Stimulated activated CD8-positive, alpha-beta memory T cell treated with anti-CD3 and anti-CD28 coated beads, Interleukin-2, amount 100 ng/mL, for 48 hours (primary cell): Measurements from ENCODE around the gene RALGPS2.

Source experiments
- DNase-seq, 2 donors: peaks; one replicate each; pipeline ENCODE4 v3.0.0-alpha.2; 2020; ENCODE audit warnings: low read depth in 2 of 2

Gene RALGPS2

DNA sequence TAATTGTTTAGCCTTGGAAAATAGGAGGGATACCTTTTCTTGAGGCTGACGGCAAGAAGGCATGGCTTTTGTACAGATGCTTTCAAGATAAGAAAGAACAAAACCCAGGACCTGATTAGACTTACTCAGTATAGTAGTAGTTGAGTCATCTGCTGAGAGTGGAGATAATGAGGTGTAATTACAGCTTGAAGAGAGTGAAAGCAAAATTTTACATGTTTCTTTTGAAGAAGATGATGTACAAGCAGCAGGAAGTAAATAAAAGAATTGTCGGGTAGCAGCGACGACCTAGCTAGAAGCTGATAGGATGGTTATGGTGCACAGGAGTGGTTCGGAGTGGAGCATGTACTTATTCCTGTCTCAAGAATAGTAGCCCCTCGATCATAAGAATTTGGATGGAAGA, 139.3 kb downstream of the RALGPS2 start:
- DNase-seq, result no peak

DNA sequence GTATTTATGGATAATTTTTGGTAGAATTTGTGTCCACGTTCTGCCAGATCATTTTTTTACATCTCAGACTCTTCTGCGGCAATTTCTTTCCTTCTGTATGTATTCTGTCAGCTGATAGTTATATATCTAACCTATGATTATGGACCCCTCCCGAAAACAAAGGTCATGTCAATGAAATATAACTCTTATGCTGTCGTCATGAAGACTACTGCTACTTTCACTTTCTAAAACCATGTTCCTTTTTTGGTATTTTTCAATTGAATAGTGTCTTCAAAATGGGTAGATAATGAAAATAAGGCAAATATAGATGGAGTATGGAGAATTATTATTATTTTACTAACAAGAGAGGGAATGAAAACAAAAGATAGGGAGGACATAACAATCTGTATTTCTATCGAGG, 142.6 kb downstream of the RALGPS2 start:
- no peak for DNase-seq

DNA sequence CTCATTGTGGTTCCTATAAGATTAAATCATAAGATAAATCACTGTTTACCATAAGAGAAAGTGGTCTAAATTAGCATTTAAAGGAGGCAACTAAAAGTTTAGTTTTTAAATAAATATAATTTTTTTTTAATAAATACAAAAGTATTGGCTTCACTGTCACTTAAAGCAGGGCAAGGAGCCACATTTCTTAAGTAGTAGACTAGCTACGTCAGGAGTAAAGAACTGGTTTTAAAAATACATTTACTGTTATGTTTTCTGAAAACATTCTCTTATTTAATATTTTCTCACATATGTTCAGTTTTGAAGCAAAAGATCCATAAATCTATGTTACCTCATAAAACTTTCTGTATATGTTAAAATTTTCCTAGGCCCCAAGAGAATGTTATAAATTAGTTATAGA, 143.7 kb downstream of the RALGPS2 start:
- no peak for DNase-seq

DNA sequence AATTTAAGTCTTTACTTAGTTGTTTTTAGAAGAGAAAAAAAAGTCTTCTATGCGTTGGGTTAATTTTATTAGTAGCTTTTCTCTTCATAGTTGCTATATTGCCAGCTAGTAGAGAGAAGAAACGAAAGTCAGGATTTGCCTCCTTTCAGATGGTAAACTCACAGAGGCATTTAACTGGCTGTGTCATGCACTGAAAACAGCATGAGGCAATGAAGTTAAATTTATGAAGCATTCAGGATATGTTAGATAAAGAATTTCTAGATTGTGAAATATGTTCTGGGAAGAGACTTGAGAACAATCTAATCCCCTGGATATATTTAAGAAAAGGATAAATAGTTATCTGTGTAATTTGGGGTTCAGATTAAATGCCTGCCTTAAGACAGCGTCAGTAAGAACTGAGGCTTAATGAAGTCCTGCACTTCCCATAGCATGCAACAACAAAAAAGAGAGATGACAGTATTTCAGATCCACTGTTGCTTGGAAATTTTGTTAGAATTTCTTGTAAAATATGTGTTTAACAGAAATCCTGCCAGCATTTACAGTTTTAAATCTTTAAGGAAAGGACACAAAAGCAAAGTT, 144.2 kb downstream of the RALGPS2 start:
- no peak for DNase-seq

DNA sequence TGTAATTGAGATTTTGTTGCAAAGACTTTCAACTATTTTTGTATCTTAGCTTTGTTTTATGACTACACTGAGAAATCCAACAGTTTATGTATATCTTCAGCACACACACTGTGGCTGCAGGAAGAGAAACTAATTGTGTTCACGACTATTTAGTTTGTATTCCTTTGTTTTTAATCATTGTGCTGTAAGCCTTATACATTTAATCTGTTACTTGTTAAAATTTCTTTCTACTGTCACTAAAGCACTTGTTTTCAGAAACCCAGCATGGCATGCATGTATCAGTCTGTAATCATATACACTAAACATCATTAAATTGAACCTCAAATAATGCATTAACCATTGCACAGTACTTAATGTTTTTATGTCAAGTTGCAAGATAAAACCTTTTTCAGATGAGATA, 145.2 kb downstream of the RALGPS2 start:
- DNase-seq, result no peak

DNA sequence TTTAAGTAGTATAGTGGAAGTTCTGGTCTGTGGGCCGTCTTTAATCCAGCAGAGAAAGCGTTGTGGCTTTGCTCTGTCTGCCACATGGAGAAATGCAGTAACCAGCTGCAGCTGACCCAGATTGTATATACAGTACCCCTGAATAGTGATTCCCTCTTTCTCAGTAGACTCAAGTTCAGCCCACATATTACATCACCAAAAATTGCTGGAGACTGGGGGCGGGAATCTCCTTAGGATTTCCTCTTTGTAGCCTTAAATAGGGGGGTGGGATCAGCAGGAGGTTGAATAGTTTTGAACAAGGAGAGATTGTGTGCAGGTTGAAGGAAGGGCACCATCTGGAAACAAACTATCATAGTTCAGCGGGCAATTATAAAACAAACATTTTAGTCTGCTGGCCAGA, 145.9 kb downstream of the RALGPS2 start, which contains the start of gene ANGPTL1:
ANGPTL1 (minus strand) TSS at position 134 of the 400 bp plus-strand sequence. CDS start 5,301 bp downstream, outside the sequence.
- no peak for DNase-seq

DNA sequence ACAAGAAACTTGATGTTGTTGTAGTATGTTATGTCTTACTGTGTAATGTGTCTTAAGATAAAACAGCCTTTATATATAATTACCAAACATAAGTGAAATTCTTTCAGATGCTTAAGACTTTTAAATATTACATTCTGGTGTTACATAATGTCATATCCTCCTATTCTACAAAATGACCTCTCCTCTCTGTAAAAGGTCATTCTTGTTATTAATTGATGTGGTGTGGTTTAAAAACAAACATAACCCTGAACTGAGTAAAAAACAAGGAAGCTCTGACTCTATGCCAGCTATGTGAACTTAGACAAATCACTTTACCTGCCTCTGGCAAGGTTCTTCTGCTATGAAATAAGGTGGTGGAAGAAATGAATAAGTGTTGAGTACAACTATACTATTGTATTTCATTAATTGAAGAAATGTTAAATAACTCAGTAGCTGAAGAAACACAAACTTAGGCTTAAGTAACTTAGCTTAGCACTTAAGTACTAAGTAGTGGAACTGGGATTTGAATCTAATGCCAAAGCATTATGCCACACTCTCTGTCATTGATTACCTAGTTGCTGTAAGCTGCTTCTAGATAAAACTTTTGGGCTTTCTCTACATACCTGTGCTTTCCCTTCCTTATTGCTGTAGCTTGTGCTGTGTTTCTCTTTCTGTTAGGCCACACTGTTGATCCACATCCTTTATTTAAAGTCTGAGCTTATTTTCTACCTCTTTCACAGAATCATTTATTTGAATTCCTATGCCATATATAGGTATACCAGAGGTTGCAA, 146.7 kb downstream of the RALGPS2 start:
- no peak for DNase-seq

DNA sequence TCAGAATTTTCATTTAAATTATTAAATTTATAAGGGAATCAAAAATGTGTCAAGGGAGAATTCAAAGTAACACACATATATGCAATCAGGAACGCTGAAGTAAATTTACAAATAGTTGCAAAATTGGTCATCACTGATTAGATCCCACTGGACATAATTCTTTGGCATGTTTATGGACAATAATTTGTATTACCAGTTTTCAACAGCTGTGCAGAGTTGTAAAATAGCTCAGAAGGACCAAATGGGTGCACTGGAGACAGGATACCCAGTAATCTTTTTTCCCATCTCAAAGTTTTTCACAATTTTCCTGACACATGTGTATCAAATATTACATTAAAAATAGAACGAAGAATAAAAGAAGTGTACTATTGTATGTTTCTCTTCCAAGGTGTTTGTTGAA, 149.9 kb downstream of the RALGPS2 start:
- DNase-seq, result no peak

DNA sequence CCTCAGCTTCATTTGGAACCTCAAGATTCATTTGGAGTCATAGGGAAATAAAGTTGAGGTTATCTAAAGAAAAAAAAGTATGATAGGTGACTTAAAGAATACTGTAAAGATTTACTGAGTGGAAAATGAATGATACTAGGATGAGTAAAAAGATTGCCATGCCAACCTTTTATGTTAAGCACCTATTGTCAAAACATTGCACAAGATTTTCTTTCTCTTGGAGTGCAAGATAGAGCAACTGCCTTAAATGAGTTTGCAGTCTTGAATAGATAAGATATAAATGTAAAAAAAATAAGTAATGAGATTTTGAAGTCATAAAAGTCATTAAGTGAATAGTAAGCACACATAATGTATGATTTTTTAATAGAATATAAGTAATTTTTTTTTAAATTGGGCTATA, 150.9 kb downstream of the RALGPS2 start:
- no peak for DNase-seq

DNA sequence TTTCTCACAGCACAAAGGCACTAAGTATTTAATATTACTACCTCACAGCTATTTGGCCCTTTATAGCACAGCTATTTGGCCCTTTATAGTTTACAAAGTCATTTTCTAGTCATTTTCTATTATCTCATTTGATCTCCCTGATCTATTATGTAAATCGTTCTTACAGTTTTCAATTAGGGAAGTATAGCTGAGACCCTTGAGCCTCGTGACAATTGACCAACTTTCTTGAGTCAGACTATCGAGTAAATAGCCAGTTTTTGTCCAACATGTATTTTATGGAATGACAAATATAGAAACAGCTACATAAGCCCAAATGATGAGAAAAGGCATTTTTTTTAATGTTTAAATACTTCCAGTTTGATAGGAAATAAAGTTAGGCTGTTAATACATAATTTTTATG, 152.9 kb downstream of the RALGPS2 start:
- DNase-seq, result no peak

DNA sequence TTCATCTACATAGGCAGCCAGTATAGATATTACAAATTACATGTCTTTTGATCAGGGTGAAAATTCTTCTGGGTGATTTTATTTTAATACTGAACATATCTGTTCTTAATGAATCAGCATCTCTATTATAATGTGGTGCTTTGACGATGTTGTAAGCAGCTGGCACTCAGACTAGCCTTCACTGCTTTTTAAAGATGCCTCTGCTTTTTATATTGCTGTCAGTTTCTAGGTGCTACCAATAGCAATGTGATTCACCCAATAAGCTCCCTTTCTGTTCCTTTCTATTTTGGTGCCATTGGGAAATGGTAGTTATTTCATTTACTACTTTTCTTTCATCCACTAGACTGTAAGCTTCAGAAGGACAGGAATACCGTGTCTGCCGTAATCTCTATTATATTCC, 156.9 kb downstream of the RALGPS2 start:
- no peak for DNase-seq

DNA sequence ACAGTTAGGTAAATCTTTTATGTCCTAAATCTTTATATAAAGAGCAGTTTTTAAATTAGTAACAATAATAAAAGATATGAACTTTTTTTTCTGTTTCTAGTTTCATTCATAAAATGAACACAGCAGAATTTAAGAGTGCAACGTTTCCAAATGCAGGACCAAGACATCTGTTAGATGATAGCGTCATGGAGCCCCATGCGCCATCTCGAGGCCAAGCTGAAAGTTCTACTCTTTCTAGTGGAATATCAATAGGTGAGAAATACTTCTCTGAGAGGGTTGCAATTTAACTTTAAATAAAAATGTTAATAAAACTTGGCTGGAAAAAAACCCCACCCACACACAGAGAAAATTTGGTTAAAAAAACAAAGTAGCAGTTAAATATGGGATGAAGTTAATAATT, 160.8 kb downstream of the RALGPS2 start:
- no peak for DNase-seq

DNA sequence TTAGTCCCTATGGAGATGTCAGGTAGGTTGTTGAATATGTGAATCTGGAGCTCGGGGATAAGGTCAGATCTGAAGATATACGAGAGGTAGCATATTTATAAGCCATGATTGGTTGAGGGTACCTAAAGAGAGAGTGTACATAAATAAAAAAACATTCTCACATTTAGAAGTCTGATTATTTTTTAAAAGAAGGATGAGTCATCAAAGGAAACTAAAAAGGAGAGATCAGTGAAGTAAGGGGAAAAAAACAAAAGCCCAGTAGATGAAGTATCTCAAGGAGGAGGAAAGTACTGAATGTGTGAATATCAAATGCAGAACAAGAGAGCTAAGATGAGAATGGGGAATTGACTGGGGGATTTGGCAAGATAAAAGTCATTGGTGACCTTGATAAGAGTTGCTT, 161.5 kb downstream of the RALGPS2 start:
- DNase-seq, result no peak

DNA sequence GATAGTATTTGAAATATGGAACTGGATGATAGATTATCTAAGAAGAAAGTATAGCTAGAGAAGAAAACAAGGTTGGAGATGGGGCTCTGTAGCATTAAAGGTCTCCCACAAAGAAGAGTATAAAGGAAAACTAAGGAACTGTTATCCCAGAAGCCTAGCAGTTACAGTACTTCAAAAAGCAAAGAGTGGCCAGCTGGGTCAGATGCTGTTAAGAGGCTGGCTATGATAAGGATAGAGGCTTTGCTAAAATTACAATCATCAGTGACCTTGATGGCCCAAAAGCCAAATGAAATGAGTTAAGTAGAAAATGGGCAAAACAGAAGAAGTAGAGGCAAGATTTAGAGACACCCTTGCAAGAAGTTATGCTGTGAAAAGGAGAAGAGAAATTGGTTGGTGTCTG, 170.9 kb downstream of the RALGPS2 start:
- DNase-seq, result no peak

DNA sequence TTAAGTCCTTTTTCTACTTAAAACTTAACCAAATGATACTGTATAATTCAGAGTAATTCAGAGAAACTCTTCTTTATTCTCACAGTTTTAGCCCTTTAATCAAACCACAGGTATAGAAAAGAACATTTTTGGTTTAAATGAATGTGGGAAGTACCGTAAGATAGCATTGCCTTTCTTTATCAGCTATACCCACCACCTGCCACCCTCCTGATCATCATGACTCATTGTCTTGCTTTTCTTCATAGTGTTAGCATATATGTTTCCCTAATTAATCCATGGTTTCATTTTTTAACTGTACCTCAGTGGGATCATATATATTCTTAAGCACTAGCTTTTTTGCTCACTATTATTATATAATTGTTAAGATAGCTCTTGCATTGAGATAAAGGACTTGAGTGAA, 173.4 kb downstream of the RALGPS2 start:
- no peak for DNase-seq

DNA sequence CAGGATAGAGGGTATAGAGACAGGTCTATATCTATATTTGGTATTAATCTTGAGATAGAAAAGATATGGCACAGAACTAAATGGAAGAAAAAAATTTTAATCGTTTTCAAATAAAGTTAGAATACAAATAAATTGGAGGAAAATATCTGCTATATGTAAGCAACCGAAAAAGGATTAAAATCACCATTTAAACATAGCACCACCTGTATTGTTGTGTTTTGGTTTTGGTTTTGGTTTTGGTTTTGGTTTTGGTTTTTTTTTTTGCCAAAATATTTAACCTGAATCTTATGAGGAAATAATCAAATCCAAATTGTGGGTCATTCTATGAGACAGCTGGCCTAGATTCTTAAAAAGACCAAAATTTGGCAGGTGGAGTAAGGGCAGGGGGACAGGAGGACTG, 174.4 kb downstream of the RALGPS2 start:
- DNase-seq, result no peak

DNA sequence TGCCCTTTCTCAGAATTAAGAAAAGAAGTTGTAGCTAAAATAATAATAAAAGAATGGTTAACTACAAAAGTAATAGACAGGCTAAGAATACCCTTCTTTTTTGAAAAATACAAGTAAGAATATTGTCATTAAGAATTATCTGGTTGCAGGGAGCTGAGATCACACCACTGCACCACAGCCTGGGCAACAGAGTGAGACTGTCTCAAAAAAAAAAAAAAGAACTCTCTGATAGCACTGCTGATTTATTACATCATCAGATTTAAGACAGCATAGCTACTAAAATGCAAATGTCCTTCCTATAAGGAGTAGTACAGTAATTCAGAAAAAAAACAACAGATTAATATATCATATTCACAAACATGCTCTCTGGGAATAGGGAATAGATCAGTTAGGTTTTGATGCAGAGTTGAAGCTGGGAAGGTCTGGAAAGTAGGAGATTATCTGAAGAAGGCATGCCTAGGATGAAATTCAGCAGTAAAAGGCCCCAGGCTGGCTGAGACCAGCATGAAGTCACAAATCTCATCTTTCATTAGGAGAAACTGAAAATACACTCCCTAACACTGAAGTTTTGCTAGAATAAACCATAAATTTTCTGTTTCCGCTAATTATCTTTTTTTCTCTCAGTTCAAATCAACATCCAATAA, 176.6 kb downstream of the RALGPS2 start:
- DNase-seq, result no peak

DNA sequence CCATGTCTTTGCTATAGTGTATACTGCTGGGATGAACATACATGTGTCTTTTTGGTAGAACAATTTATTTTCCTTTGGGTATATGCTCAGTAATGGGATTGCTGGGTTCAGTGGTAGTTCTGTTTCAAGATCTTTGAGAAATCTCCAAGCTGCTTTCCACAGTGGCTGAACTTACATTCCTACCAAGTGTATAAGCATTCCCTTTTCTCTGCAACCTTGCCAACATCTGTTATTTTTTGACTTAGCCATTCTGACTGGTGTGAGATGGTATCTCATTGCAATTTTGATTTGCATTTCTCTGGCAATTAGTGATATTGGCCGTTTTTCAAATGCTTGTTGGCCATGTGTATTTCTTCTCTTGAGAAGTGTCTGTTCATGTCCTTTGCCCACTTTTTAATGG, 183.3 kb downstream of the RALGPS2 start:
- no peak for DNase-seq

DNA sequence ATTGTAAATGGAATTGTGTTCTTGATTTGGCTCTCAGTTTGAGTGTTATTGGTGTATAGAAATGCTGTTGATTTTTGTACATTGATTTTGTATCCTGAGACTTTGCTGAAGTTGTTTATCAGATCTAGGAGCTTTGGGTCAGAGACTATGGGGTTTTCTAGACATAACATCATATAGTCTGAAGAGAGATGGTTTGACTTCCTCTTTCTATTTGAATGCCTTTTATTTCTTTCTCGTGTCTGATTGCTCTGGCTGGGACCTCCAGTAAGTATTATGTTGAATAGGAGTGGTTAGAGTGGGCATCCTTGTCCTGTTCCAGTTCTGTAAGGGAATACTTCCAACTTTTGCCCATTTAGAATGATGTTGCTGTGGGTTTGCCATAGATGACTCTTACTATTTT, 185.0 kb downstream of the RALGPS2 start:
- DNase-seq, result no peak

DNA sequence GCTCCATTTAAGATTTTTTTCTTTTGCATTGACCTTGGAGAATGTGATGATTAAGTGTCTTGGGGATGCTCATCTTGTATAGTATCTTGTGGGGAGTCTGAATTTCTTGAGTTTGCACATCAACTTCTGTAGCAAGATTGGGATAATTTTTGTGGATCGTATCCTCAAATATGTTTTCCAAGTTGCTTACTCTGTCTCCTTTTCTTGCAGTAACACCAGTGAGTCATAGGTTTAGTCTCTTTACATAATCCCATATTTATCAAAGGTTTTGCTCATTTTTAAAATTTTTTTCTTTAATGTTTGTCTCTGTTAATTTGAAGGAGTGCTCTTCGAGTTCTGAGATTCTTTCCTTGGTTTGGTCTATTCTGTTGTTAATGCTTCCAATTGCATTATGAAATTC, 187.6 kb downstream of the RALGPS2 start:
- DNase-seq, result no peak

DNA sequence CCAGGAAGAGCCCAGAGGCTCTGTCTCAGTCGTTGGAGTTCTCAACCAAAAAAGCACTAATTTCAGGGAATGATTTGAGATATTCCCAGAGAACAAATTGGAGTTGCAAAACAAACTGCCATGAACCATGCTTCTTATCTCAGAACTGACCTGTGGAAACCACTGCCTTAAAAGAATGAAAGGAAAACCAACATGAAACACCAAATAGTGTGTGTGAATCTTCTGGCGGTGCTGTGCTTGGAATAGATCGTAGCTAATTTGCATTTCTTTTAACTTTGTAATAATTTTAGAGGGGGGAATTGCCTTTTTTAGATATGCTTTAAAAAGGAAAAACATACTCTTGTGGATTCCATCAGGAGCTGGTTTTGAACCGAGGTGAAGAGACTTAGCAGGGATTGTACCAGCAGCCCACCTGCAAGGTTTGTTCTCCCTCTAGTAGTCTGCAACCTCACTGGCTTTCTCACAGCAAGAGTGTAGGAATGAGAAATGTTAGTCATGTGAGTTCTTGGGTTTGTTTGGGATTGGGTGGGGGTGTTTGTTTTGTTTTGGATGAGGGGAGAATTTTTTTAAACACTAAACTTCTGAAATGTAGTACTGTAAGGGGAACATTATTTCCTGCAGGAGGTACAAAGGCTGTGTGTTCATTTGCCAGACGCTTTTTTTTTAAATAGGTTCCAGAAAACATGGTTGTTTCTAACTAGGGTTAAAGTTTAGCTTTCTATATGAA, 191.6 kb downstream of the RALGPS2 start:
- no peak for DNase-seq

DNA sequence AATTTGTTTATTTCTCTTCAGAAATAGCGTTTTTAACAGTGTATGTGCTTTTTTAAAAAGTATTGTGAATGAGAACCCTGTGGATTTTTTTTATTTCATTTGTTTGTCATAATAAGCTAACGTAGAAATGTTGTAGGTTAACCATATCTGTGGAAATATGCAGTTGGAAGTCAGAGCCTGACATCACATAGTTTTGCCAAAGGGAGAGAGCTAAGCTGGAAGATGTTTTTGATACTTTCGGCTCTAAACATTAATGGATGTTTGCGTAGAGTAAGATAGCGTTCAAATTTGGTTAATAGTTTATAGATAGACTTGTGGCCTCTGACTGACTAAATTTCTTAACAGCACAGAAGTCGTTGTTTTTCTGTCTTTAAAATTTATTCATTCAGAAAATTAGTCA, 193.3 kb downstream of the RALGPS2 start:
- DNase-seq, result no peak

DNA sequence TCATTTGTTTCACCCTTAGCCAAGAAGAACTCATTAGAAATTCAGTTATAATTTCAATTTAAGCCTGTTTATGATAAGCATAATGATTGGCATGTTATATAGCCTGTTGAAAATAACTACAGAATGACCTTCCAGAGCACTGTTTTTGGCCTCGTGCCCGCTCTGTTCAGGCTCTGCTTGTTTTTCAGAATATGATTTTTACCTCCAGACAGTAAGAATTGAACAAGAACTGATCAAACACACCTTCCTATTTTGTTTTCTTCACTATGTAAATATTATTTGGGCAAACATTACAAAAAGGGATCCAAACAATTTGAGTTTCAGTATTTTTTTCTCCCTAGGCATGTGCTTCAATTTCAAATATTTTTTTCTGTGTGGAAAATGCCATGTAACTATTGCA, 193.9 kb downstream of the RALGPS2 start:
- no peak for DNase-seq
